Ascending aorta (tissue), 2 donors: ENCODE data around the gene PLCH1. TPM values are rescaled to one million over a fixed set of nuclear protein-coding genes. Genes with fewer than 3 reads are reported as not detected.

Source experiments
- DNase-seq, 2 donors: peaks; one replicate each; pipeline ENCODE4 v3.0.0-alpha.2; 2019; ENCODE audit warnings: low spot score in 2 of 2
- H3K27ac ChIP-seq, 2 donors: fragments of 200-600 bp; sonication (generic); one replicate each; pipeline ENCODE4 v1.5.1; 2016 to 2017; ENCODE audit warnings: mild to moderate bottlenecking in 1 of 2
- H3K27me3 ChIP-seq: fragments of 200-600 bp; sonication (generic); one replicate; pipeline ENCODE4 v1.5.1; 2017
- H3K36me3 ChIP-seq, 2 donors: fragments of 200-600 bp; sonication (generic); one replicate each; pipeline ENCODE4 v1.5.1; 2016
- H3K4me1 ChIP-seq, 2 donors: fragments of 200-600 bp; sonication (generic); one replicate each; pipeline ENCODE4 v1.5.1; 2016 to 2017; ENCODE audit warnings: mild to moderate bottlenecking in 1 of 2
- H3K4me3 ChIP-seq, 2 donors: fragments of 200-600 bp; sonication (generic); one replicate each; pipeline ENCODE4 v1.5.1; 2016 to 2017; ENCODE audit warnings: mild to moderate bottlenecking in 1 of 2
- H3K9me3 ChIP-seq, 2 donors: fragments of 200-600 bp; sonication (generic); one replicate each; pipeline ENCODE4 v1.5.1; 2016
- CTCF ChIP-seq, 3 experiments: fragments of 200-600 bp in 2 of 3; fragments of 450-650 bp in 1 of 3; sonication (generic) in 2 of 3; IDR thresholded peaks; one replicate each; pipeline ENCODE4 v1.5.1; 2016 to 2019; ENCODE audit warnings: antibody characterized with exemption in 3 of 3, mild to moderate bottlenecking in 1 of 3, moderate library complexity in 1 of 3
- intact Hi-C: fragments of 100-400 bp; cut with DNase I; formaldehyde crosslinking; loops from one replicate; pipeline ENCODE4 v1.15.1; 2023
- total RNA-seq: library from RNA; depleted of rRNA; stranded (reverse); fragments of >200 nt; gene quantifications from one replicate; pipeline ENCODE4 v1.1.0, GENCODE V29; 2016

The PLCH1 gene
- total RNA-seq, 1 donor from 2014 or later: not detected

GRCh38 chr3:155683344-155683720 is 61.5 kb downstream of the PLCH1 start:
- DNase-seq: no peak
- H3K4me1 ChIP-seq: no peaks in the 10 kb centered on the region
- intact Hi-C loops: no loop called here
- H3K27me3 ChIP-seq: no peaks in the 10 kb centered on the region
- H3K36me3 ChIP-seq: no peaks in the 10 kb centered on the region
- no peaks in the 10 kb centered on the region for H3K9me3 ChIP-seq
- no peak overlapping the region for H3K27ac ChIP-seq
- TF ChIP-seq CTCF (IDR thresholded peaks at IDR 0.05): no peak
- H3K4me3 ChIP-seq: no peak overlapping the region

- TF ChIP-seq CTCF (IDR thresholded peaks at IDR 0.05): no peak
- H3K36me3 ChIP-seq: no peaks in the 10 kb centered on the region
- no peak overlapping the region for H3K4me3 ChIP-seq
- DNase-seq: no peak
- H3K27ac ChIP-seq: no peak overlapping the region
- intact Hi-C loops: no loop called here
- H3K9me3 ChIP-seq: no peaks in the 10 kb centered on the region
- H3K27me3 ChIP-seq: no peaks in the 10 kb centered on the region
- no peaks in the 10 kb centered on the region for H3K4me1 ChIP-seq
These were observed 62.2 kb downstream of the PLCH1 start for GRCh38 chr3:155682426-155683343.

GRCh38 chr3:155676252-155676981 is 68.5 kb downstream of the PLCH1 start:
- no peak for DNase-seq
- Histone ChIP-seq H3K36me3 (no peaks in the 10 kb centered on the region), H3K27me3 (no peaks in the 10 kb centered on the region), H3K27ac (no peak overlapping the region), H3K4me3 (no peak overlapping the region), H3K4me1 (no peaks in the 10 kb centered on the region), H3K9me3 (no peaks in the 10 kb centered on the region)
- no peak for TF ChIP-seq CTCF (IDR thresholded peaks at IDR 0.05)
- intact Hi-C loops: no loop called here

GRCh38 chr3:155675094-155675493 is 69.8 kb downstream of the PLCH1 start:
- Histone ChIP-seq H3K27me3 (no peaks in the 10 kb centered on the region), H3K9me3 (no peaks in the 10 kb centered on the region), H3K36me3 (no peaks in the 10 kb centered on the region), H3K4me1 (no peaks in the 10 kb centered on the region), H3K27ac (no peak overlapping the region), H3K4me3 (no peak overlapping the region)
- no peak for TF ChIP-seq CTCF (IDR thresholded peaks at IDR 0.05)
- no peak for DNase-seq
- intact Hi-C loops: no loop called here

GRCh38 chr3:155673421-155673820 is 71.5 kb downstream of the PLCH1 start:
- Histone ChIP-seq H3K9me3 (no peaks in the 10 kb centered on the region), H3K36me3 (no peaks in the 10 kb centered on the region), H3K27ac (no peak overlapping the region), H3K4me3 (no peak overlapping the region), H3K27me3 (no peaks in the 10 kb centered on the region), H3K4me1 (no peaks in the 10 kb centered on the region)
- no peak for DNase-seq
- intact Hi-C loops: no loop called here
- TF ChIP-seq CTCF (IDR thresholded peaks at IDR 0.05): no peak
